K562 (cell line): Measurements from ENCODE around the gene FADS1. TPM values are rescaled to one million over a fixed set of nuclear protein-coding genes. Genes with fewer than 3 reads are reported as not detected.

Experiments used
- ATAC-seq: fragments of 200-7000 bp; cut with Tn5 transposase; 3 replicates; pipeline ENCODE4 v1.9.1; 2020; ENCODE audit warnings: moderate library complexity
- BruUV-seq: library from RNA; stranded (reverse); fragments of 400-500 nt; replicated peaks from 2 replicates; lab custom pipeline; 2021; lab: Mats Ljungman, UMichigan
- CTCF ChIA-PET: fragments of 300-600 bp; formaldehyde crosslinking; extraction: SDS; loops from one replicate; lab custom pipeline; 2021; ENCODE audit warnings: low intra/inter-chr PET ratio; lab: Yijun Ruan, JAX
- POLR2A ChIA-PET: fragments of 300-600, 350-650 bp; sonication (Branson Sonifier 250); formaldehyde crosslinking; extraction: SDS; loops from one replicate; lab custom pipeline; 2021; ENCODE audit warnings: antibody characterized with exemption, inconsistent platforms; lab: Yijun Ruan, JAX
- DNase-seq, 4 experiments: peaks; one replicate each; pipeline versions ENCODE4 v3.0.0 to v3.0.0-alpha.2; 2011 to 2018; ENCODE audit warnings: low spot score in 3 of 4, mixed read lengths in 3 of 4; ENCODE audit errors: extremely low read depth in 1 of 4
- FAIRE-seq: peaks from 2 replicates; lab custom pipeline; 2011; peaks lifted over from hg19 to GRCh38; lab: Jason Lieb, UNC
- H2AFZ ChIP-seq: 2 replicates; pipeline ENCODE4 v1.6.0; 2011; ENCODE audit warnings: low read depth, low read length, control low read depth, inconsistent platforms
- H3K27ac ChIP-seq: fragments of 200-600 bp; 3 replicates; pipeline ENCODE4 v1.8.0; 2011; ENCODE audit warnings: low read depth, mild to moderate bottlenecking, control low read depth, inconsistent platforms, low read length, moderate library complexity, mixed read lengths; ENCODE audit errors: extremely low read depth
- H3K27me3 ChIP-seq, 2 experiments: fragments of 300-600 bp in 1 of 2; 2 replicates in 1 of 2; 3 replicates in 1 of 2; pipeline versions ENCODE4 v1.6.0 to v1.8.0; 2011; ENCODE audit warnings: inconsistent platforms in 2 of 2, low read length in 2 of 2, mild to moderate bottlenecking in 1 of 2, mixed read lengths in 1 of 2, moderate library complexity in 1 of 2; ENCODE audit not compliant: control insufficient read depth in 2 of 2, insufficient read depth in 2 of 2
- H3K36me3 ChIP-seq: fragments of 300-600 bp; 3 replicates; pipeline ENCODE4 v1.8.0; 2011; ENCODE audit warnings: mild to moderate bottlenecking, low read length, inconsistent platforms; ENCODE audit not compliant: control insufficient read depth, insufficient read depth
- H3K4me1 ChIP-seq, 2 experiments: fragments of 200-600 bp in 1 of 2; replicated peaks in 1 of 2; 2 replicates in 1 of 2; 3 replicates in 1 of 2; pipeline versions ENCODE4 v1.5.1 to v1.8.0; 2011; ENCODE audit warnings: inconsistent platforms in 2 of 2, low read length in 2 of 2, mild to moderate bottlenecking in 1 of 2, mixed read lengths in 1 of 2, moderate library complexity in 1 of 2; ENCODE audit not compliant: control insufficient read depth in 2 of 2, insufficient read depth in 2 of 2
- H3K4me2 ChIP-seq: 2 replicates; pipeline ENCODE4 v1.6.1; 2011; ENCODE audit warnings: low read length, control low read depth, inconsistent platforms, mixed read lengths; ENCODE audit not compliant: insufficient read depth
- H3K4me3 ChIP-seq: fragments of 200-600 bp; sonication (generic), shearing (Covaris generic); 2 replicates; pipeline ENCODE4 v1.5.1; 2016; ENCODE audit warnings: control low read depth, inconsistent platforms
- H3K79me2 ChIP-seq: fragments of 200-600 bp; 3 replicates; pipeline ENCODE4 v1.8.0; 2011; ENCODE audit warnings: low read length, inconsistent platforms; ENCODE audit not compliant: control insufficient read depth, insufficient read depth
- H3K9ac ChIP-seq, 2 experiments: 2 replicates each; pipeline versions ENCODE4 v1.6.0 to v1.6.1; 2011; ENCODE audit warnings: low read depth in 2 of 2, low read length in 2 of 2, control low read depth in 1 of 2, inconsistent platforms in 1 of 2, mild to moderate bottlenecking in 1 of 2, mixed read lengths in 1 of 2; ENCODE audit not compliant: insufficient read depth in 1 of 2
- H3K9me1 ChIP-seq: one replicate; pipeline ENCODE4 v1.6.0; 2011; ENCODE audit warnings: inconsistent platforms, mild to moderate bottlenecking, low read length, moderate library complexity; ENCODE audit not compliant: control insufficient read depth, insufficient read depth
- H3K9me3 ChIP-seq: replicated peaks from 2 replicates; pipeline ENCODE4 v1.5.1; 2011; ENCODE audit warnings: low read depth, low read length, inconsistent platforms; ENCODE audit not compliant: control insufficient read depth, insufficient read depth
- H4K20me1 ChIP-seq: replicated peaks from 2 replicates; pipeline ENCODE4 v1.6.1; 2011; ENCODE audit warnings: low read length, inconsistent platforms, mixed read lengths; ENCODE audit not compliant: control insufficient read depth, insufficient read depth
- BRF1 ChIP-seq: IDR thresholded peaks from 3 replicates; pipeline ENCODE4 v1.6.1; 2011; ENCODE audit warnings: borderline replicate concordance, mild to moderate bottlenecking; ENCODE audit not compliant: insufficient read length; ENCODE audit errors: extremely low read depth
- COPS2 ChIP-seq: fragments of 450-650 bp; conservative IDR thresholded peaks from 2 replicates; pipeline ENCODE4 v1.6.1; 2016; ENCODE audit warnings: mild to moderate bottlenecking, moderate library complexity
- CTBP1 ChIP-seq: fragments of 450-650 bp; IDR thresholded peaks from 2 replicates; pipeline ENCODE4 v1.6.1; 2016; ENCODE audit warnings: borderline replicate concordance
- CTCFL ChIP-seq: IDR thresholded peaks from 2 replicates; pipeline ENCODE4 v1.6.1; 2011; ENCODE audit warnings: borderline replicate concordance, low read depth, mild to moderate bottlenecking, moderate library complexity, low read length; ENCODE audit not compliant: insufficient read depth, poor library complexity, severe bottlenecking
- ELF1 ChIP-seq: fragments of 200-800 bp; sonication (Bioruptor generic); IDR thresholded peaks from 2 replicates; pipeline ENCODE4 v1.6.1; 2016; ENCODE audit warnings: missing genetic modification characterization, missing compliant biosample characterization
- GATAD2A ChIP-seq: fragments of 450-650 bp; IDR thresholded peaks from 2 replicates; pipeline ENCODE4 v1.6.1; 2017
- HMGN3 ChIP-seq: IDR thresholded peaks from 2 replicates; pipeline ENCODE4 v1.6.1; 2011; ENCODE audit warnings: borderline replicate concordance, low read depth, mild to moderate bottlenecking, mixed read lengths, low read length; ENCODE audit not compliant: insufficient read length; ENCODE audit errors: extremely low read depth
- IRF2 ChIP-seq: sonication (generic); formaldehyde crosslinking; IDR thresholded peaks from 2 replicates; pipeline ENCODE4 v1.8.1; 2022; ENCODE audit warnings: mild to moderate bottlenecking, missing genetic modification reagents
- KLF6 ChIP-seq: fragments of 250-450 bp; sonication (Bioruptor Pico); IDR thresholded peaks from 2 replicates; pipeline ENCODE4 v1.4.0; 2020; ENCODE audit warnings: mild to moderate bottlenecking, moderate library complexity, borderline replicate concordance
- NCOA4 ChIP-seq: fragments of 450-650 bp; IDR thresholded peaks from 2 replicates; pipeline ENCODE4 v1.6.1; 2018; ENCODE audit warnings: mild to moderate bottlenecking; ENCODE audit not compliant: partially characterized antibody
- RNF2 ChIP-seq: sonication (generic); IDR thresholded peaks from 2 replicates; pipeline ENCODE4 v1.6.1; 2016
- TEAD1 ChIP-seq, 2 experiments: fragments of 450-650 bp in 1 of 2; sonication (generic) in 1 of 2; formaldehyde crosslinking; IDR thresholded peaks; 2 replicates each; pipeline versions ENCODE4 v1.4.0 to v1.8.0; 2020 to 2022; ENCODE audit warnings: mild to moderate bottlenecking in 2 of 2, missing genetic modification reagents in 1 of 2
- XRCC5 ChIP-seq: fragments of 200-400 bp; formaldehyde crosslinking; IDR thresholded peaks from 2 replicates; pipeline ENCODE4 v1.6.1; 2017; ENCODE audit warnings: low read depth, mild to moderate bottlenecking, low read length
- ZNF23 ChIP-seq: fragments of 250-450 bp; sonication (Bioruptor Pico); IDR thresholded peaks from 2 replicates; pipeline ENCODE4 v1.4.0; 2020; ENCODE audit warnings: mild to moderate bottlenecking
- ZNF512 ChIP-seq: IDR thresholded peaks from 2 replicates; pipeline ENCODE4 v1.6.1; 2016; ENCODE audit warnings: missing genetic modification characterization, missing compliant biosample characterization
- WGBS: fragments of 100-300 bp; shearing (Covaris generic); methylation state at CpG from one replicate; pipeline ENCODE4 v1.1.6; 2016; ENCODE audit warnings: low coverage, mixed read lengths; ENCODE audit not compliant: insufficient coverage; ENCODE audit errors: missing lambda C conversion rate; 5-methylcytosine and 5-hydroxymethylcytosine counted together
- in situ Hi-C: fragments of 300-500 bp; cut with MboI; formaldehyde crosslinking; loops from 4 replicates; pipeline ENCODE4 v1.15.0; 2018; ENCODE audit warnings: inconsistent platforms, mixed read lengths
- intact Hi-C: fragments of 100-400 bp; cut with micrococcal nuclease; formaldehyde crosslinking; loops from 2 replicates; pipeline ENCODE4 v1.14.2; 2022
- polyA plus RNA-seq, 8 experiments: library from polyadenylated mRNA; depleted of rRNA in 4 of 8; stranded (reverse) in 5 of 8; unstranded in 3 of 8; fragments of >200 nt; fragmentation: Nextera tagmentation in 2 of 8; fragmentation: Illumina TruSeq in 1 of 8; extraction: Ambion mirVana in 2 of 8; extraction: Trizol in 1 of 8; gene quantifications; 2 replicates each; pipeline versions ENCODE4 v1.2.1 to v1.2.3, GENCODE V29; 2011 to 2014; ENCODE audit warnings: inconsistent platforms in 1 of 8, missing spikeins in 1 of 8
- total RNA-seq, 7 experiments: library from RNA; depleted of rRNA in 6 of 7; stranded (reverse); fragments of >200 nt in 6 of 7; fragmentation: Illumina TruSeq in 2 of 7; extraction: Trizol in 2 of 7; gene quantifications; 2 replicates each; pipeline versions ENCODE4 v1.2.1 to v1.2.3, GENCODE V29; 2011 to 2021; ENCODE audit warnings: low replicate concordance in 1 of 7
- TF ChIP-seq, protein P1 (sequence below): IDR thresholded peaks from 3 replicates; pipeline ENCODE4 v1.6.1; 2011; ENCODE audit warnings: borderline replicate concordance, mild to moderate bottlenecking; ENCODE audit not compliant: insufficient read length, insufficient read depth

The FADS1 gene
- total and polyA plus RNA-seq, 9 of the 15 experiments (the other 6 are each of a cell fraction or from before 2014, with no cell fraction given) = 110 to 864 (median 364) TPM

- ATAC-seq (no peak), FAIRE-seq (no peak), DNase-seq (no peak)
- no TSS peak for BruUV-seq
- Histone ChIP-seq H3K4me1 (peaks cover 0 to 13% of the 10 kb centered on the region in 2 experiments; a peak in 2 of 5 replicates), H3K9me1 (no peaks in the 10 kb centered on the region), H2AFZ (no peak overlapping the region), H3K36me3 (peaks cover 76% of the 10 kb centered on the region), H3K27me3 (no peaks in the 10 kb centered on the region), H3K9me3 (no peaks in the 10 kb centered on the region), H3K4me3 (no peak overlapping the region), H4K20me1 (peaks cover 6% of the 10 kb centered on the region), H3K9ac (peak overlapping the region in 1 of 2 experiments; percentile 61; a peak in 1 of 4 replicates), H3K27ac (no peak overlapping the region), H3K79me2 (0 out of 3 replicates have a peak, but pooled peaks cover 2% of the 10 kb centered on the region), H3K4me2 (no peak overlapping the region)
- intact Hi-C loops (no loop called here), in situ Hi-C loops (no loop called here)
- POLR2A ChIA-PET = interaction anchor here (0.6 to 1.6 kb wide), 4 partner anchors 8 to 78 kb away, joined by 3 to 8 read pairs (median 4); partner anchors contain the start of genes FEN1 and TMEM258
- CTCF ChIA-PET = no interaction called here
- no peak for TF ChIP-seq GATAD2A
- no peak for TF ChIP-seq NCOA4
- TF ChIP-seq ZNF23 (CRISPR knock-in tag) = no peak
- TF ChIP-seq COPS2 = no peak
- no peak for TF ChIP-seq CTCFL
- TF ChIP-seq, protein P1, sequence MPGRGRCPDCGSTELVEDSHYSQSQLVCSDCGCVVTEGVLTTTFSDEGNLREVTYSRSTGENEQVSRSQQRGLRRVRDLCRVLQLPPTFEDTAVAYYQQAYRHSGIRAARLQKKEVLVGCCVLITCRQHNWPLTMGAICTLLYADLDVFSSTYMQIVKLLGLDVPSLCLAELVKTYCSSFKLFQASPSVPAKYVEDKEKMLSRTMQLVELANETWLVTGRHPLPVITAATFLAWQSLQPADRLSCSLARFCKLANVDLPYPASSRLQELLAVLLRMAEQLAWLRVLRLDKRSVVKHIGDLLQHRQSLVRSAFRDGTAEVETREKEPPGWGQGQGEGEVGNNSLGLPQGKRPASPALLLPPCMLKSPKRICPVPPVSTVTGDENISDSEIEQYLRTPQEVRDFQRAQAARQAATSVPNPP = no peak
- TF ChIP-seq BRF1 = no peak
- no peak for TF ChIP-seq HMGN3
- no peak for TF ChIP-seq IRF2 (CRISPR knock-in tag)
- no peak for TF ChIP-seq CTBP1
- TF ChIP-seq KLF6 = no peak
- no peak for TF ChIP-seq RNF2
- no peak for TF ChIP-seq ZNF512 (tag)
- no peak for TF ChIP-seq ELF1
- TF ChIP-seq XRCC5 = no peak
- TF ChIP-seq TEAD1 (CRISPR knock-in tag; IDR thresholded peaks at IDR 0.05) = no peak
- 78% methylated on average over 5 of the region's 7 CpGs for WGBS
These were observed 32.3 kb downstream of the FADS1 start for GRCh38 chr11:61784506-61784805.
